ENCODE results near the gene GALNTL6.
"Not testable (repeated sequence)": the region's sequence is repeated elsewhere in the genome, so short reads cannot be mapped to it uniquely, and the experiment has no call there.

GALNTL6 gene

GRCh38 chr4:172352356-172352755 lies 539.2 kb downstream of the GALNTL6 start:
- Mint-ChIP-seq H3K36me3 (ENCODE audit: low read depth) (no peaks in the 10 kb centered on the region), H3K27ac (no peak overlapping the region), H3K4me3 (no peak overlapping the region), H3K9me3 (no peaks in the 10 kb centered on the region), H3K4me1 (ENCODE audit: low read depth) (no peaks in the 10 kb centered on the region), H3K27me3 (ENCODE audit: low read depth) (no peaks in the 10 kb centered on the region)

- no peak overlapping the region for H3K27ac Mint-ChIP-seq
- H3K4me3 Mint-ChIP-seq = no peak overlapping the region
- H3K36me3 Mint-ChIP-seq (ENCODE audit: low read depth) = no peaks in the 10 kb centered on the region
- no peaks in the 10 kb centered on the region for H3K27me3 Mint-ChIP-seq (ENCODE audit: low read depth)
- H3K4me1 Mint-ChIP-seq (ENCODE audit: low read depth) = no peaks in the 10 kb centered on the region
- H3K9me3 Mint-ChIP-seq = no peaks in the 10 kb centered on the region
These were observed 542.8 kb downstream of the GALNTL6 start for GRCh38 chr4:172356016-172356415.

DNA sequence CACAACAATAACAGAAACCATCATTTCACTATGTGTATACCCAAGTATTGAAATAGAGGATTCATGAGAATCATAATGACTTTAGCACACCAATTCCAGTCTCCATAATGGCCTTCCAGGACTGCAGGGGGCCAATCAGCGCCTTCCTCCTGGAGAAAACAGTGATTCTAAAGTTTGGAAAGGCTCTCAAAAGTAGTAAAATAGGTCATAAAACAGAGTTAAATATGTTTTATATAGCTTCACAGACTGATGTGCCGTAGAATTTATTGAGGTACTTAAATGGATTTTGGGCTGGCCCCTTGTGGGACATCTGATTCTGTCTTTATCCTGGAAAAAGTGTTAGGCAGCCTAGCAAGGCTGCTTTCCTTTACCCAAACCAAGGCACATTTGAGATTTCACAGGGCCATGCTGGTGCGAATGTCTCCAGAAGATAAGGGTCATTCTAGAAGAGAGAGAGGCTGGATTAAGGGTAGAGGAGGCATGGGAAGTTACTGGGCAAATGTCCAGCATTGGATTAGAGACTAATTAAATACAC lies 543.9 kb downstream of the GALNTL6 start:
- no peaks in the 10 kb centered on the region for H3K36me3 Mint-ChIP-seq (ENCODE audit: low read depth)
- H3K9me3 Mint-ChIP-seq = no peaks in the 10 kb centered on the region
- no peaks in the 10 kb centered on the region for H3K27me3 Mint-ChIP-seq (ENCODE audit: low read depth)
- no peaks in the 10 kb centered on the region for H3K4me1 Mint-ChIP-seq (ENCODE audit: low read depth)
- H3K27ac Mint-ChIP-seq = no peak overlapping the region
- no peak overlapping the region for H3K4me3 Mint-ChIP-seq

GRCh38 chr4:172362569-172362968 lies 549.4 kb downstream of the GALNTL6 start:
- Mint-ChIP-seq H3K27me3 (ENCODE audit: low read depth) (no peaks in the 10 kb centered on the region), H3K9me3 (no peaks in the 10 kb centered on the region)

DNA sequence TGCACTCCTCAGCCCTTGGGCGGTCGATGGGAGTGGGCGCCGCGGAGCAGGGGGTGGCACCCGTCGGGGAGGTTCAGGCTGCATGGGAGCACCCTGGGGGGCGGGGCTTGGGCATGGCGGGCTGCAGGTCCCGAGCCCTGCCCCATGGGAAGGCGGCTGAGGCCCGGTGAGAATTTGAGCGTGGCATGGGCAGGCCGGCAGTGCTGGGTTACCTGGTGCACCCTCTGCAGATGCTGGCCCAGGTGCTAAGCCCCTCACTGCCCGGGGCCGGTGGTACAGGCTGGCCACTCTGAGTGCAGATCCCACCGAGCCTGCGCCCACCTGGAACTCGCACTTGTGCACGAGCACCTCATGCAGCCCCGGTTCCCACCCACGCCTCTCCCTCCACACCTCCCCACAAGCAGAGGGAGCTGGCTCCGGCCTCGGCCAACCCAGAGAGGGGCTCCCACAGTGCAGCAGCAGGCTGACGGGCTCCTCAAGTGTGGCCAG lies 556.3 kb downstream of the GALNTL6 start:
- no peaks in the 10 kb centered on the region for H3K9me3 Mint-ChIP-seq
- no peak overlapping the region for H3K4me3 Mint-ChIP-seq
- no peaks in the 10 kb centered on the region for H3K36me3 Mint-ChIP-seq (ENCODE audit: low read depth)
- H3K27ac Mint-ChIP-seq = no peak overlapping the region
- no peaks in the 10 kb centered on the region for H3K27me3 Mint-ChIP-seq (ENCODE audit: low read depth)
- no peaks in the 10 kb centered on the region for H3K4me1 Mint-ChIP-seq (ENCODE audit: low read depth)

More at GRCh38 chr4:172362569-172362968, 549.4 kb downstream of the GALNTL6 start:
- H3K36me3 Mint-ChIP-seq (ENCODE audit: low read depth) = no peaks in the 10 kb centered on the region
- H3K4me3 Mint-ChIP-seq = no peak overlapping the region
- no peak overlapping the region for H3K27ac Mint-ChIP-seq
- H3K4me1 Mint-ChIP-seq (ENCODE audit: low read depth) = no peaks in the 10 kb centered on the region

DNA sequence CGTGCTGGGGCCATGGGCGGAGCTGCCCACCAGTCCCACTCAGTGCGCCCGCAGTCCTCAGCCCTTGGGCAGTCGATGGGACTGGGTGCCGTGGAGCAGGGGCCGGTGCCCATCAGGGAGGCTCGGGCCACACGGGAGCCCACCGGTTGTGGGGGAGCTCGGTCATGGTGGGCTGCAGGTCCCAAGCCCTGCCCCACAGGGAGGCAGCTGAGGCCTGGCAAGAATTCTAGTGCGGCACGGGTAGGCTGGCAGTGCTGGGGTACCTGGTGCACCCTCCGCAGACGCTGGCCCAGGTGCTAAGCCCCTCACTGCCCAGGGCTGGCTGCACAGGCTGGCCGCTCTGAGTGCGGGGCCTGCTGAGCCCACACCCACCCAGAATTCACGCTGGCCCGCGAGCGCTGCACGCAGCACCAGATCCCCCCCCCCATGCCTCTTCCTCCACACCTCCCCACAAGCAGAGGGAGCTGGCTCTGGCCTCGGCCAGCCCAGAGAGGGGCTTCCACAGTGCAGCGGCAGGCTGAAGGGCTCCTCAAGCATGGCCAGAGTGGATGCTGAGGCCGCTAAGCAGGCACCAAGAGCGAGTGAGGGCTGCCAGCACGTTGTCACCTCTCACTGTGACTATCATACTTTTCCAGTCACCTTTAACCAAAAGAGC lies 564.4 kb downstream of the GALNTL6 start:
- Mint-ChIP-seq H3K36me3 (ENCODE audit: low read depth) (no peaks in the 10 kb centered on the region), H3K27ac (no peak overlapping the region), H3K27me3 (ENCODE audit: low read depth) (no peaks in the 10 kb centered on the region), H3K4me3 (no peak overlapping the region), H3K4me1 (ENCODE audit: low read depth) (no peaks in the 10 kb centered on the region), H3K9me3 (peaks cover 4% of the 10 kb centered on the region)

GRCh38 chr4:172379834-172380233 lies 566.6 kb downstream of the GALNTL6 start:
- H3K27me3 Mint-ChIP-seq (ENCODE audit: low read depth) = no peaks in the 10 kb centered on the region
- H3K4me1 Mint-ChIP-seq (ENCODE audit: low read depth) = no peaks in the 10 kb centered on the region
- H3K27ac Mint-ChIP-seq = no peak overlapping the region

DNA sequence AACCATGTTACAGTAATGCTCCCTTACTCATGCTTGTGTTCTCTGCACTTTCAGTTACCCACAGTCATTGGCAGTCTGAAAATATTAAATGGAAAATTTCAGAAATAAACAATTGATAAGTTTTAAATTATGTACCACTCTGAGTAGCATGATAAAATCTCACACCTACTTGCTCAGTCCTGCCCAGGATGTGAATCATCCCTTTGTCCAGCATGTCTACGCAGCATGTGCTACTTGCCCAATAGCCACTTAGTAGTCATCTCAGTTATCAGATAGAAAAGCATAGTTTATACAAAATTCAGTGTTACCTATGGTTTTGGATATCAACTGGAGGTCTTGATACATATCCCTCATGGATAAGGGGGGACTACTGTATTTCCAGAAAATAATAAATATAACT lies 577.1 kb downstream of the GALNTL6 start:
- Mint-ChIP-seq H3K4me1 (ENCODE audit: low read depth) (no peaks in the 10 kb centered on the region), H3K27me3 (ENCODE audit: low read depth) (no peaks in the 10 kb centered on the region), H3K9me3 (no peaks in the 10 kb centered on the region), H3K27ac (no peak overlapping the region), H3K4me3 (no peak overlapping the region), H3K36me3 (ENCODE audit: low read depth) (no peaks in the 10 kb centered on the region)

More at GRCh38 chr4:172379834-172380233, 566.6 kb downstream of the GALNTL6 start:
- Mint-ChIP-seq H3K36me3 (ENCODE audit: low read depth) (no peaks in the 10 kb centered on the region), H3K4me3 (no peak overlapping the region), H3K9me3 (peaks cover 4% of the 10 kb centered on the region)

GRCh38 chr4:172392741-172393140 lies 579.5 kb downstream of the GALNTL6 start:
- no peaks in the 10 kb centered on the region for H3K9me3 Mint-ChIP-seq
- H3K4me1 Mint-ChIP-seq (ENCODE audit: low read depth) = no peaks in the 10 kb centered on the region
- no peaks in the 10 kb centered on the region for H3K36me3 Mint-ChIP-seq (ENCODE audit: low read depth)
- H3K4me3 Mint-ChIP-seq = no peak overlapping the region
- H3K27me3 Mint-ChIP-seq (ENCODE audit: low read depth) = no peaks in the 10 kb centered on the region
- H3K27ac Mint-ChIP-seq = no peak overlapping the region

DNA sequence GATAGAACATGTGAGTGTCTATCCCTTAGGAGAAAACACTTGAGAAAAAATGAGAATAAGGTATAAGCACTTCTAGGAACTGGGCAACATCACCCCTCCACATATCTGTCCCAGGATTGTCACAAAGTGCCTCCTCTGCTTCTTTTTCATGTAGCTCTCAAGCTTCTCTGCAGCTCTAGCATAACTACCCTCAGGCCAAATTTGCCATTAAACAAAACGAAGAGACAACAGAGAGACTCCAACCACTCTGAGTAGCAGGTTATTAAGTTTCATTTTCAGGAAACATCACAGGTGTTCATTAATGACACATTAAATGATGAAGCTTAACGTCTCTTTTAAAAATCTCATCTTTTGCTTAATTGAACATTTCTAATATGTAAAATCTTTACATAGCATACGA lies 580.0 kb downstream of the GALNTL6 start:
- Mint-ChIP-seq H3K4me1 (ENCODE audit: low read depth) (no peaks in the 10 kb centered on the region), H3K4me3 (no peak overlapping the region), H3K36me3 (ENCODE audit: low read depth) (no peaks in the 10 kb centered on the region), H3K27me3 (ENCODE audit: low read depth) (no peaks in the 10 kb centered on the region), H3K27ac (no peak overlapping the region), H3K9me3 (no peaks in the 10 kb centered on the region)

DNA sequence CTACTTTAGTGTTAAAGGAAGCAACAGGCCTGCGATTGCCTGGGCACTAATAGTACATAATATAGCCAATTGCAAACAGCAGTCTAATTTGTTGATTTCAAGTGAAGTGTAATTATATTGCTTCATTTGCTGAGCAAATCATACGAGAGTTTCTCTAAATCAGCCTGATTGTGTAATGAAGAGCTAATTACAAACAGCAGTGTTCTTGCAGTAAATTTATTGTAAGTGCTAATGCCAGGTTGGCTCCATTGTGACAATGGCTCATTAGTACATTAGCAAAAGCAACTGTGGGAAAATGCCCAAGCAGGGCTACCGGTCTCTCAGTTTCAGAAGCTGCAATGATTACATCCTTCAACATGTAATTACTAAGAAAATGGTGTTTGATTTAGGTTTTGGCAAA lies 591.5 kb downstream of the GALNTL6 start:
- Mint-ChIP-seq H3K9me3 (no peaks in the 10 kb centered on the region), H3K4me1 (ENCODE audit: low read depth) (no peaks in the 10 kb centered on the region), H3K36me3 (ENCODE audit: low read depth) (no peaks in the 10 kb centered on the region), H3K27ac (no peak overlapping the region), H3K27me3 (ENCODE audit: low read depth) (no peaks in the 10 kb centered on the region), H3K4me3 (no peak overlapping the region)

DNA sequence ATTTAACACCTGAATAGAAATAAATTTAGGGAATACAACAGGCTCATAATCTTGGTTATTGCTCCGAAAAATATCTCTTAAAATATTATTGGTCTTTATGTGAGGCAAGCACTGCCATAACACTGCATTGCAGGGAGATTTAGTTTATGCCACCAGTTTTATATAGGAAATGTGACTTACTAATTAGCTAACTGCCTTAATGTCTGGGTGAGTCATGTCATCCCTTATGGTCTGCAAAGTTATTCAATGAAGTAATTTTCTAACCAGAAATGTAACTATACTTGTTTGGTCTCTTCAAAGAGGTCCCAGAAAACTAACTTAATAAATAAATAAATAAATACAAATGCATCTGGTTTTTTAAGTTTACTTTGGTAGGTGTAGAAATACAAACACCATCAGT lies 597.2 kb downstream of the GALNTL6 start:
- no peaks in the 10 kb centered on the region for H3K36me3 Mint-ChIP-seq (ENCODE audit: low read depth)
- no peak overlapping the region for H3K27ac Mint-ChIP-seq
- no peaks in the 10 kb centered on the region for H3K4me1 Mint-ChIP-seq (ENCODE audit: low read depth)
- no peaks in the 10 kb centered on the region for H3K27me3 Mint-ChIP-seq (ENCODE audit: low read depth)
- no peak overlapping the region for H3K4me3 Mint-ChIP-seq
- H3K9me3 Mint-ChIP-seq = no peaks in the 10 kb centered on the region

DNA sequence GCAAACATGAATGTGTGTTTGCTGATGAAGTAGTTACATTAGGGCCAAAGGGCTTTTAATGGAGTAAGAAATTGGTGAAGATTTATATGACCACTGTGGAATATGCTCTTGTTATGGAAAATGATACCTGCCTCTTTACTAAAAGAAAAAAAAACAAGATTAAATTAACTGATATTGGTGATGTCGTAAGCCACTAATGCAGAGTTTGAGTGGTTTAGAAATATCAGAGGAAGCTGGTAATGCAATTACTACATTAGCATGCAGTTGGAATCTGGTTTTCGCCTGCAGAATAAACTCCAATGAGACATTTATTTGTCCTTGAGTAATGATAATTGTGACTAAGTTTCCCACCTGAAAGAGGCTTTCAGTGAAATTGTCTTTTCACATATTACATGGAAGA lies 597.9 kb downstream of the GALNTL6 start:
- Mint-ChIP-seq H3K27me3 (ENCODE audit: low read depth) (no peaks in the 10 kb centered on the region), H3K36me3 (ENCODE audit: low read depth) (no peaks in the 10 kb centered on the region), H3K27ac (no peak overlapping the region), H3K4me1 (ENCODE audit: low read depth) (no peaks in the 10 kb centered on the region), H3K9me3 (no peaks in the 10 kb centered on the region), H3K4me3 (no peak overlapping the region)

DNA sequence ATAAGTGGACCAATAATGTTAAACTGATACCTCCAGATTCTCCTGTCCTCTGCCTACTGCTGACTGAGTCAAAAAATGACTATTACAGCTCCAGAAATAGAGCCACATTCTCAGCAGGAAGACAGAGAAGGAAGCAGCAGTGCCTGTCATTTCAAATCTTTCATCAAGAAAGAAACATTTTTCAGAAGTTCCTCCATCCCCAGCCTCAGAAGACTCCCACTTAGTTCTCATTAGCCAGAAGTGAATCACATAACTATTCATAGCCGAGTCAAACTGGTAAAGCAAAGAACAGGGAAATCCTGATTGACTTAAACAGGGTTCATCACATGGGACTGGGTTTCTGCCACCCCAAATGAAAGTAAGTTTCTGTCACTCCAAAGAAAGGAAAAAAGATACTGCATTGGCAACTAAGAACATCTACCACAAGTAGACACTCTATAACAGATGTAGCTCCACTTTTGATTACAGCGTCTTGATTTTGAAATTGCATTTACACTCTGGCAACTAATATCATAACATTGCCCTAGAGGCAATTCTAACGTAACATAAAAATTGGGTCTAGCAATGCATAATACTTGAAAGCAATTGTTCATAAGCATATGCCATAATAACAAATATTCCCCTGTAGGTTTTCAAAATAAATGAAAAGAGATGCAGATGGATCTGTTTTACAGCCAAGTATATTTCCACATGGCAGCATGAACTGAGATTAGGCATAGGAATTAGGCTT lies 599.8 kb downstream of the GALNTL6 start:
- Mint-ChIP-seq H3K9me3 (no peaks in the 10 kb centered on the region), H3K27me3 (ENCODE audit: low read depth) (no peaks in the 10 kb centered on the region)

DNA sequence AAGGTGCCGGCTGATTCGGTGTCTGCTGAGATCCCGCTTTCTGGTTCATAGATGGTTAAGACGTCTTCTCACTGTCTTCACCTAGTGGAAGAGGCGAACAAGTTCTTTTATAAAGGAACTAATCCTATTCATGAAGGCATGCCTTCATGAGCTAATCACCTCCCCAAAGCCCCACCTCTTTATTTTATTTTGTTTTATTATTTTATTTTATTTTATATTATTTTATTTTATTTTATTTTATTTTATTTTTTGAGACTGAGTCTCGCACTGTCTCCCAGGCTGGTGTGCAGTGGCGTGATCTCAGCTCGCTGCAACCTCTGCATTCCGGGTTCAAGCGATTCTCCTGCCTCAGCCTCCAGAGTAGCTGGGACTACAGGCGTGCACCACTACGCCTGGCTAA lies 615.8 kb downstream of the GALNTL6 start:
- not testable (repeated sequence) for H3K27ac Mint-ChIP-seq; H3K4me3 Mint-ChIP-seq; H3K9me3 Mint-ChIP-seq; H3K36me3 Mint-ChIP-seq (ENCODE audit: low read depth); H3K4me1 Mint-ChIP-seq (ENCODE audit: low read depth); H3K27me3 Mint-ChIP-seq (ENCODE audit: low read depth)

More for the DNA sequence above, 599.8 kb downstream of the GALNTL6 start:
- H3K4me3 Mint-ChIP-seq = no peak overlapping the region
- H3K4me1 Mint-ChIP-seq (ENCODE audit: low read depth) = no peaks in the 10 kb centered on the region
- no peak overlapping the region for H3K27ac Mint-ChIP-seq
- H3K36me3 Mint-ChIP-seq (ENCODE audit: low read depth) = no peaks in the 10 kb centered on the region
